Epidermal melanocyte (primary cell): ENCODE results near the gene SUMF1.
"Not testable (repeated sequence)": the region's sequence is repeated elsewhere in the genome, so short reads cannot be mapped to it uniquely, and the experiment has no call there.

ENCODE experiments used
- DNase-seq: peaks from one replicate; pipeline ENCODE4 v3.0.0; 2011; ENCODE audit warnings: low spot score; ENCODE audit not compliant: insufficient read length

The SUMF1 gene

GRCh38 chr3:4461468-4462090 is 5.5 kb downstream of the SUMF1 start:
- no peak for DNase-seq

DNA sequence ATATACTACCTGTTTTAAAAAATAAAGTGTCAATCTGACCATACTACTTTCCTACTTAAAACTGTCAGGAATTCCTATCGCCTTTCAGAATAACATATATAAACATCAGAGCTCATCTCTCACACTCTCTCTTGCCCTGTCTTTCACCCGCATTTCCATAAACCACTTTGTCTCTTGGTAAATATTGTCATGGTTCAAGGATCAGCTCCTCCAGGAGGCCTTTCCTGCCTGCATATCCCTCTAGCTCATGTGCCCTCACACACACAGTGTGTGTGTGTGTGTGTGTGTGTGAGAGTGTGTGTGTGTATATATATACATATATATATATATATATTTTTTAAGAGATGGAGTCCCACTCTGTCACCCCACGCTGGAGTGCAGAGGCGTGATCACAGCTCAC is 6.7 kb downstream of the SUMF1 start:
- DNase-seq, result no peak

GRCh38 chr3:4458961-4459360 is 8.1 kb downstream of the SUMF1 start:
- DNase-seq, result no peak

- not testable (repeated sequence) for DNase-seq
Observed at GRCh38 chr3:4456780-4457179, 10.3 kb downstream of the SUMF1 start.

DNA sequence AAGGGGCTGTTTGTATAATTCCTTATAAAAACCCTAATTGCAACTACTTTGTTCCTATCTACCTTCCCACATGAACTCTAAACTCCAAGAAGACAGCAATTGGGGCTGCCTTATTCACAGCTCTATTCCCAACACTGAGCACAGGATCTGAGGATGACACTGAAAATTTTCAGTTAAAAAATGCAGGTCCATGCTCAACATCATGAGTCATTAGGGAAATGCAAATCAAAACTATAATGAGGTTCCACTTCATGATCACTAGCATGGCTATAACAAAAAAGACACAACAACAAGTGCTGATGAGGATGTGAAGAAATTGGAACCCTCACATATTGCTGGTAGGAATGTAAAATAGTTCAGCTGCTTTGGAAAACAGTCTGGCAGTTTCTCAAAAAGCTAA is 12.9 kb downstream of the SUMF1 start:
- DNase-seq, result no peak

GRCh38 chr3:4449043-4449805 is 17.8 kb downstream of the SUMF1 start:
- DNase-seq, result no peak

DNA sequence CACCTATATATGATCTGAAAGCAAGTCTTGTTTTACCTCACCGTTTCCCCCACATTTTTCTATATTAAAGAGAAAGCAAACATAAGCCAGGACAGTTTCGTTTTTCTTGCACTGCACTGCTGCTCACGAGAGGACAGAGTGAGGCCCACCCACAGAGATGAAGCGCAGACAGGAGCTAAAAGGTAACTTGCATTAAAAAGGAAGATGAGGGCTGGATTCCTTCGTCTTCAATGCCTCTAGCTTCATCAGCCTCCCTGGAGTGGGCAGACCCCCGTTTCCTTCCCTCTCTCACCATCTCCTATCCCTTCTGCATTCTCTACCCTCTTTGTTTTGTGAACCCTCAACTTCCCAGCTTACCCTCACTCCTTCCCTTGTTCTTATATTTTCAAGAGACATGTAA is 18.9 kb downstream of the SUMF1 start:
- DNase-seq, result no peak

GRCh38 chr3:4447295-4447999 is 19.6 kb downstream of the SUMF1 start:
- DNase-seq, result no peak

DNA sequence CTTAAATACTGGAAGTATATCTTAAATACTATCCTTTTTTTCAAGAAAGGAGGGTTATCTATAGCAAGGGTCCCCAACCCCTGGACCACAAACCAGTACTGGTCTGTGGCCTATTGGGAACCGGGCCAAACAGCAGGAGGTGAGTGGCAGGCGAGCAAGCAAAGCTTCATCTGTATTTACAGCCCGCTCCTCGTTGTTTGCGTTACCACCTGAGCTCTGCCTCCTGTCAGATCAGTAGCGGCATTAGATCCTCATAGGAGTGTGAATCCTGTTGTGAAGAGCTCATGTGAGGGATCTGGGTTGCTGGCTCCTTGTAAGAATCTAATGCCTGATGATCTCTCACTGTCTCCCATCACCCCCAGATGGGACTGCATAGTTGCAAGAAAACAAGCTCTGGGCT is 26.1 kb downstream of the SUMF1 start:
- DNase-seq, result no peak

DNA sequence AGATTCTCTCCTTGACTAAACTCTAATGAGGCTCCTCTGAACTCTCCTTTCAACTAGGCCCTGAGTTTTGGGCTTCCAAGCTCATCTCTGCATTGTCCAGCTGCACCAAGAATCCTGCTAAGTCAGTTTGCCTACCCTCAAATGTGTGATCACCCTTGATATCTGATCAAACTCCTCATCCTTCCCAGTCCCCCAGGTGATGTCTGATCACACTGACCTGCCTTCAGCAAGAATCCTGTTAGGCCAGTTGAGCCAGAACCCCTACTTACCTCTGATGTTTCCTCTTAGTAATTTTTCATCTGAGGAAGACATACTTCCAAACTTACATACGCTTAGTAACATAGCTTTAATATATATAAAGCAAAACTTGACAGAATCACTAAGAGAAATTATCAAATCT is 28.8 kb downstream of the SUMF1 start:
- DNase-seq, result no peak

GRCh38 chr3:4432259-4432658 is 34.8 kb downstream of the SUMF1 start:
- no peak for DNase-seq

DNA sequence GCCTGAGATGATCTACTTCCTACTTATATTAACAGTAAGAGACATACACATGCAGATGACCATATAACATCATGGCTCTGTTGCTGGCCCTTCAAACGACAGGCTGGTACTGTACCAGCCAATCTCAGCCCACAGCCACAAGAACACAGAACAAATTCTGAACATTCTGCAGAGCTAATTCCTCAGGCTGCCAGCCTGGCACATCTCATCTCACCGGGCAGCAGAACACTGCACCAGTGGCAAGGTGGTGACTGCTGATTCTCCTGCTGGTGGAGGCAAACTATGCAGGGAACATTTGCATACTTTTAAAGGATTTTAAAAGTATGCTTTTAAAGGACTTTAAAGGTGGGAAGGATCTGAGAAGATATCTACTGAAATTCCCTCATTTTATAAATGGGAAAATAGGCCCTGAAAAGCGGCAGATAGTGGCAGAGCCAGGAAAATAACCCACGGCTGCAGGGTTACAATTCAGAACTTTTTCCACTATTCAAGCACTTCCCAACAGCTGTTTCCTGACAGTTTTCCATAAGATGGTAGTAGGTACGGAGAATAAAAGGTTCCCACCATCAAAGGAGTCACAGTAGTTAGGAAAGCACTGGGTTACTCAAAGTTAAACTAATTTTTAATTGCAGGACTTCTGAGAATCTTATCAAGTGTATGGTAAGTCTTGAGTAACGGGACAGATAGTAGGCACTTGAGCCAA is 37.3 kb downstream of the SUMF1 start:
- DNase-seq, result no peak

- no peak for DNase-seq
Observed at GRCh38 chr3:4426782-4427344, 40.2 kb downstream of the SUMF1 start.

DNA sequence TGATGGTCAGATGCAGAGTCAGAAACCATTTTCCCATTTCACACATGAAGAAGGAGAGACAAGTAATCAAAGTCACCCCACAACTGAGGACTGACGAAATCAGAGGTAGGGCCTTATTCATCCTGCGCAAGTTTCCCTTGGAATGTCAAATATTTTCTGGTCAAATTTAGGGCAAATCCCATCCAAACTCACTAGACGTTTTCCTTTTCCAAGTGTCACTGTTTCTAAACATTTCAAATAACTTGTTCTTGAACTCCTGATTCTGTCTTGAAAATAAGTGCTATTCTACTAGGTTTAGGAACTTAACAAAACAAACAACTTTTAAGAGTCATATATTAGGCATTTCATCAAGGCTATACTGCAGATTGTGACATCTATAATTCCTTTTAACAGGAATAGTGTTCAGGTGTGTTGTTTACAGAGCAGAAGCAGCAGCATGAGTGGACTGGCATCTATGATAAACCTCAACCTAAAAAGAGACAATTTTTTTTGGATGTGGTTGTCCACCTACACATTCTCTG is 40.7 kb downstream of the SUMF1 start:
- DNase-seq, result no peak

DNA sequence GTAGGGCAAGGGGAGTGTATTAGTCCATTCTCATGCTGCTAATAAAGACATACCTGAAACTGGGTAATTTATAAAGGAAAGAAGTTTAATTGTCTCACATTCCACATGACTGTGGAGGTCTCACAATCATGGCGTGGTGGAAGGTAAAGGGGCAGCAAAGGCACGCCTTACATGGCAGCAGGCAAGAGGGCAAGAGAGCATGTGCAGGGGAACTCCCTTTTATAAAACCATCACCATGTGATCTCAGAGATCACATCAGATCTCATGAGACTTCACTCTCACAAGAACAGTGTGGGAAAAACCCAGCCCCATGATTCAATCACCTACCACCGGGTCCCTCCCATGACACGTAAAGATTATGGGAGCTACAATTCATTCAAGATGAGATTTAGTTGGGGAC is 41.4 kb downstream of the SUMF1 start:
- no peak for DNase-seq

- DNase-seq, result no peak
Observed at GRCh38 chr3:4425055-4425454, 42.0 kb downstream of the SUMF1 start.

DNA sequence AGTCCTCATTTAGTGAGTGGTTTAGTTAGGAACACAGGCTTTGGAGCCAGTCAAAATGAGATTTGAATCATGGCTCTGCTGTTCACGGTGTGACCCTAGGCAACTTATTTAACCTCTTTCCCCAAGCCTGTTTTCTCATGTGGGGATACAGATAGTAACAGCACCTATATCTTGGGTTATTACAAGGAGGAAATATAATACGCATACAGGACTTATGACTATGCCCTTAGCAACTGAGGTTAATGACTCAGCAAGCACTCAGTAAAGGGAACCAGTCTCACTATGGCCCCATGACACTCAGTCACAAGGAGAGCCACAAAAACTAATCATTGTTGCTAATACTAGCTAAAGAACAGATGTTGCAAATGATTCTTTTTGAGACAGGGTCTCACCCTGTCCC is 45.9 kb downstream of the SUMF1 start:
- DNase-seq, result no peak

- DNase-seq, result no peak
Observed at GRCh38 chr3:4419920-4420319, 47.1 kb downstream of the SUMF1 start.

DNA sequence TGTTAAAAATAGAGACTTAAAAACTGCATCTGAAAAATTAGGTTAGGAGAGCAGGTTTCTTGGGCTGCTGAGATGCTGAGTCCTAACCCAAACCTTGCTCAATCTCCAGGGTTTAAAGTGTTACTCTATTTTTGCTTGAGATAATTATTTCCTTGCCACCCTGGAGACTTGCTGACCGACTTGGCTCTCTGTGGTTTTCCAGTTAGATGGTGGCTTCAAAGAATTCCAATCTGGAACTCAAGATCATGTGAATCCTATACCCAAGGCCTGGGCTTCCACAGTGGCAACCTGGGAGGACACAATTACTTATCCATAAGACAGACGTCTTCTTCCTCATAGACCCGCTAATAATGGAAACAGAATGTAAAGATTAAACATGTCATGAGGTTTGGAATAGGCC is 47.7 kb downstream of the SUMF1 start:
- DNase-seq, result no peak

GRCh38 chr3:4418156-4418555 is 48.9 kb downstream of the SUMF1 start:
- no peak for DNase-seq

DNA sequence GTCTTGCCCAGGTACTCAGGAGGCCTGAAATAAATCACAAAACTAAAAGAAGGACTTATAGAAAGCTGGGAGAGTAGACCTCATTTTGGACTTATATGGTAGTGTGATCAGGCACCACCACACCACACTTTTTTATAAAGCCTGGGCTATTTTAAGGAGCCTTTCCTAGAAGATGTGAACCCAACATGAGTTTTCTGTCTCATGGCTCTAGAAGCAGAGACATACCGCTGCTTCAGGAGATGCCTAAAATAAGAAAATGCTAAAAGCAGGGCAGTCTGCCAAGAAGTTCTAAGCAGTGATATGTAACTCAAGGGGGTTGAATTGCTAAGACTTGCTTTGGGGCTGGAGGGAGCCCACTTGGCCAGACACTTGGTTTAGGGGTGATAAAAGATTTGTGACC is 49.6 kb downstream of the SUMF1 start:
- no peak for DNase-seq
